ENCODE results near the gene PWWP2B. TPM values are rescaled to one million over a fixed set of nuclear protein-coding genes. Genes with fewer than 3 reads are reported as not detected.

Gene PWWP2B
- total RNA-seq (2014; rRNA removed; shearing (Covaris generic)): 18.6 and 21.8 TPM in 2 replicates
- 23.8 and 36.3 TPM in 2 replicates for polyA plus RNA-seq (2014; cell fraction: nucleus; rRNA removed)

DNA sequence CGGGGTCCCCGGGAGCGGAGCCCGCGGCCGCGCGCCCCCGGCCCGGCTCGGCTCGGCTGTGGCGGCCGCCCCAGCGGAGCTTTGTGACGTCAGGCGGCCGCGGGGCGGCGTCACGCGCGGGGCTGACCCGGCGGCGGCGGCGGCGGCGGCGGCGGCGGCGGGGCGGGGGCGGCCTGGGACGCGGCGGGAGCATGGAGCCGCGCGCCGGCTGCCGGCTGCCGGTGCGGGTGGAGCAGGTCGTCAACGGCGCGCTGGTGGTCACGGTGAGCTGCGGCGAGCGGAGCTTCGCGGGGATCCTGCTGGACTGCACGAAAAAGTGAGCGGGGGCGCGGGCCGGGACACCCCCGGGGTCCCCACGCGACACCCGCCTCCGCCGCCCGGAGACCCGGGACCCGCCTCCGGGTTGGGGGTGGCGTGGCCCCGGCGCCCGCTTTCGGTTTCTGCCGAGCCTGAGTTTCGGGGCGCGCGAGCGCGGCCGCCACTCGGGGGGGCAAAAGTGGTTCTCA is at the start of gene PWWP2B:
Gene PWWP2B, plus strand, starts transcription at position 165 of the 506 bp plus-strand sequence. Its CDS starts 27 bp downstream, at position 192.
- DNase-seq (ENCODE audit: extremely low read depth, low read depth): no peak

- DNase-seq (ENCODE audit: extremely low read depth, low read depth): no peak
Measured at GRCh38 chr10:132347211-132347930, 49.6 kb upstream of the PWWP2B start.

GRCh38 chr10:132347931-132348267 is 49.1 kb upstream of the PWWP2B start:
- DNase-seq (ENCODE audit: extremely low read depth, low read depth): no peak

DNA sequence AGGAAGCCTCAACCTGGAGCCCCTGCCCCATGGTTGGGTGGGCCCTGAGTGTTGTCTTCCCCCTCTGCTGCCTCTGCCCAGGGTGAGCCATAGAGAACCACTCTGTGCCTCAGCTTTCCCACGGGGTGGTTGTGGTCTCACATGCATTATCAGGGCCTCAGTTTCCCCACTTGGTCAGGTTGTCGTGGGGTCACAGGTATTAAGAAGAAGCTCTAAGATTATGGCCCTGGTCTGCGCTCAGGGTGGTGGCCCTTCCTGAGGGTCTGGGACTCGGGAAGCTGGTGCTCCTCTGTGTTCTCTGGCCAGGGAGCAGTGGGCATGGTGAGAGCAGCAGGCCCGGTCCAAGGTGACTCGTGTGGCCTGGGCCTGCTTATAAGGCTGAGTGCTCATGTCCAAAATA is 47.2 kb upstream of the PWWP2B start:
- no peak for DNase-seq (ENCODE audit: extremely low read depth, low read depth)

DNA sequence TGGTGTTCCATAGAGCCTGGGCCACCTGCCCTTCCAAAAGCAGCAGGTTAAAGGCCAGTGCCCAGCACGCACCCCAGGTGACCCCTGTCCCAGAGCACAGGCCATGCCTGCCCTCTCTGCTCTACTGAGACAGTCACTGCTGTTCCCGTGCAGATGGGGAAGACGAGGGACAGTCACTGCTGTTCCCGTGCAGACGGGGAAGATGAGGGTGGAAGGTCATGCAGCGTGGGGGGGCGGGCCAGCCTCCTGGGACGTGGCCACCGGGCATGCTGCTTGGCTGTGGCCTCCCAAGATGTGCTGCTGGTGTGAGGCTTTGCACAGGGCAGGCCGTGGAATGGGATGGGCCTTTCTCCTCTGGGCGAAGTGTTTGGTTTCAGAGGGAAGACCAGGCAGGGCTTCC is 46.6 kb upstream of the PWWP2B start:
- DNase-seq (ENCODE audit: extremely low read depth, low read depth): no peak

DNA sequence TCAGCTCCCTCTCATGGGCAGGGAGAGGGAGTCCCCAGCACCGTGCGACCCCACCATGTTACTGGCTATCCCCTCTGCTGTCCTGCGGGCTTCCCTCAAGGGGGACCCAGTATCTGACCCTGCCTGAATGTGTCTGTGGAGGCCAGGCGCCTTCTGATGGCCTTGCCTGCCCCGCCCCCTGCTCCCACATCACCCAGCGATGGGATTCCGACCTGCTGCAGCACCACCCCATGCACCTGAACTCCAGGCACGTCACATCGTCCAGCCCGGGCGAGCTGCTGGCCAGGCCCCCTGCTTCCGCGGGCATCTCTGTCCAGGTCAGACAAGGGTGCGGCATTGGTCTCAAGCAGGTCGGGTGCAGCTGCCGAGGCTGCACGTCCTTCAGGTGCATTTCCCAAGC is 46.1 kb upstream of the PWWP2B start:
- DNase-seq (ENCODE audit: extremely low read depth, low read depth): no peak

DNA sequence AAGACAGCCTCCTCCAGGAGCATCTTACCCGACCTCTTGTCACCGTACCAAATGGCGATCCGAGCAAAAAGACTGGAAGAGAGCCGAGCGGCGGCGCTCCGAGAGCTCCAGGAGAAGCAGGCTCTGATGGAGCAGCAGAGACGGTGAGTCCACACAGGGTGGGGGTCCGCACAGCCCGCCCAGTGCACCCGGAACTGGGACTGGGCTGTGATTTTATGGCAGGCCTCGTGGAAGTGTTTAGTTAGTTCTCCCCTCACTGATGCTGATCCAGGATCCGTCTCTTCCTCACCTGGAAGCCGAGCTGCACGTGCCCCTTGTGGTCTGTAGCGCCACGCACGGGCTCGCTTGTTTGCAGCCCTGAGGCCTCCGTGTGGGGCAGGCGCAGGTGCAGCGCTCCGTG is 45.4 kb upstream of the PWWP2B start:
- no peak for DNase-seq (ENCODE audit: extremely low read depth, low read depth)

DNA sequence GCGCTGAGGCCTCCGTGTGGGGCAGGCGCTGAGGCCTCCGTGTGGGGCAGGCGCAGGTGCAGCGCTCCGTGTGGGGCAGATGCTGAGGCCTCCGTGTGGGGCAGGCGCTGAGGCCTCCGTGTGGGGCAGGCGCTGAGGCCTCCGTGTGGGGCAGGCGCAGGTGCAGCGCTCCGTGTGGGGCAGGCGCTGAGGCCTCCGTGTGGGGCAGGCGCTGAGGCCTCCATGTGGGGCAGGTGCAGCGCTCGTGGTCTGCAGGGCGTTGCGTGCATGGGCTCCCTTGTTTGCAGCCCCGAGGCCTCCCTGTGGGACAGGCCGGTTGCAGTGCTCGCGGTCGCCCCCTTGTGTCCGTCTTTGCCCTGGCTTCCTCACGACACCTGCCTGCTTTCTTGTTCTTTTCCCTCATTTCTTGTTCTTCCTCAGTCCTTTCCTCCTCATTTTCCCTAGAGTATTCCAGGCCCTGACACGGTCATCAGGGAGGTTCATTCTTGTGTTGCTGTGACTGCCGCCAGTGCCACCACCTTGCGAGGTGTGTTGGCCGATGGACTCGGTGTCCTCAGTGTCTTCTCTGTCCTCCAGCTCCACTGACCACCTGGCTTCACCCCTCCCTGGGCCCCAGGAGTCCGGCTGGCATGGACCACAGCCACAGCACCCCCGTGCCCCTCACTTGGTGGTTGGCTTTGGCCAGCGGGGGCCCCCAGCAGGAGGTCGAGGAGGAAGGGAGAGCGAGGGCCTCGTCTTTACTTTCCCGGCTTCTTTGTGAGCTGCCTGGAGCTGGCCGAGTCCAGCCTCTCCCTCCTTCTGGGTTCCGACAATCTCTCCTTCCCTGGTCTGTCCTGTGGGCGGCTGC is 44.3 kb upstream of the PWWP2B start:
- DNase-seq (ENCODE audit: extremely low read depth, low read depth): peak; percentile 46

DNA sequence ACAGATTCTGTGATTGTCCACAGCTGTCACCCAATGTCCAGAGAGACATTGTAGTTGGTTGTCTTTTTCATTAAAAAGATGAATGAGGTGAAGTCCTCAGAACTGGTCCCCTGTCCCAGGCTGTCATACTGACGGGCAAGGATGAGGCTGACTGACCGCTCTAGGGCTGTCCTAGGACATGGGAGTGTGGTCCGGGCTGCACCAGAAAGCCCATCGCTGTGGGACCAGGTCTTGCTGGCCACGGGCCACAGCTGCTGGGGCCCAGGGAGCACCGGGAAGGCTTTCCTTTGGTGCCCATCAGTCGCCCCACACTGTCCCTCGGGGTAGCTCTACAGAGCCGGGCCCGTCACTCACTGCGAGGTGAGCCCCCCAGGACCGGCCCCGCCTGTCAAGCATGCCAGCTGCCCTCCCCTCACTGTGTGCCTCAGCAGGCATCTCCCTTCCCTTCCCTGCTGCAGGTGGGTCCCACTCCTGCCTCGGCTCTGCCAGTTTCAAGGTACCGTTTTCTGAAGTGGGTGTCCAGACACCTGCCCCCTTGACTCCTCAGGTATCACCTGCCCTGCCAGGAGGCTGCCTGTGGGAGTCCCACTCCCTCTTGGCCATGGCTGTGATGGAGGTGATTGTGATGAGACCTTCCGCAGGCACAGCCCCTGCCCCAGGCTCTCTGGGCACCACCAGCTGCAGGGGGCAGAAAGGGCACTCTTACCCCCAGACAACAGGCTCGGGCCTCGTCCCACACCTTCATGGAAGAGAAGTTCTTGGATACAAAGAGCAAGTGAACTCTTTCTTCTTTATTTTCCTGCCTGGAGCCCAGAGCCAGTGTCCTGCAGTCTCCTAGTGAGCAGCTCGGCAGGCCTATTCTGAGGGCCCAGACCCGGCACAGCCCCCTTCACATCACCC is 43.3 kb upstream of the PWWP2B start:
- DNase-seq (ENCODE audit: extremely low read depth, low read depth): no peak

DNA sequence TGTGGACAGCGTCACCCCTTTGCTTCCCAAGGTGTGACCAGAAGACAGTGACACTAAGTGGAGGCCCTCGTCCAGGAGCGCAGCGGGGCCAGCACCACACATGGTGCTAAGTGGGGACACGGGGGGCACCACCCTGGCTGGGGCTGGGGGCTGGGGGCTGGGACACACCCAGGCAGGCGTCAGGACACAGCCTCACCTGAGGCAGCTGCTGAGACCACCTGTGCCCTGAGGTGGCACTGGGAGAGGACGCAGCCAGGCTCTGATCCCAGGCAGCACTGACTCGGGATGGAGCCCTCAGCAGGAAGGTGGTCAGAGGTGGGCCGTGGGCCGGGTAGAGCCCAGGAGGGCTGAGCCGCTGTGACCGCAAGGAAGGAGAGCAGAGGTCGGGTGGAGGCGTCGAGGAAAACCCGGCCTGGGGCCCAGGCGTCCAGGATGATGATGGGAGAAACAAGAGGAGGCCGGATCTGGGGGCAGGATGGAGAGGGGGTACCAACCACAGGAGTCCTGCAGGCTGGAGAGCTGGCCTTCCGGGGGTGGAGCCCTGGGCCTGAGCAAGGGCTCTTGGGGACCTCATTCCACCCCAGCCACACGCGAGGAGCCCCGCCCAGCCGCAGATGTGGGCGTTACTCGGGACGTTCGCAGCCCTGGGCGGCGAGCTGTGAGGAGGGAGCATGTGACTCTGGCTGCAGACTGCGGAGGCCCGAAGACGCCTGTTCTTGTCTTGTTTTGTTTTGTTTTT is 42.5 kb upstream of the PWWP2B start:
- DNase-seq (ENCODE audit: extremely low read depth, low read depth): no peak

- no peak for DNase-seq (ENCODE audit: extremely low read depth, low read depth)
Measured at GRCh38 chr10:132355297-132355696, 41.7 kb upstream of the PWWP2B start.

DNA sequence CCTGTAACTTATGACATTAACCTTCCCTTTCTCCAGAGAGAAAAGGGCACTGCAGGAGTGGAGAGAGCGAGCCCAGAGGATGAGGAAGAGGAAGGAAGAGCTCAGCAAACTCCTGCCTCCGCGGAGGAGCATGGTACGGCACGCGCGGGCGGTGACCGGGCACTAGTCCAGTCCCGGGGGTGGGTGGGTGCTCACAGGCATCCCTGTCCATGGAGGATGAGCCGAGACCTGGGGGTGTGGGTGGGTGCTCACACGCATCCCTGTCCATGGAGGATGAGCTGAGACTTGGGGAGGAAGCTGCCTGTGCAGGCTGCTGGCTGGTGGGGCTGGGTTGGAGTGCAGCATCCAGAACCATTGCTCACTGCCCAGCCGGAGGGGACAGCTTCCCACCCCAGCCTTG is 41.2 kb upstream of the PWWP2B start:
- no peak for DNase-seq (ENCODE audit: extremely low read depth, low read depth)

GRCh38 chr10:132356621-132357195 is 40.3 kb upstream of the PWWP2B start:
- DNase-seq (ENCODE audit: extremely low read depth, low read depth): no peak

GRCh38 chr10:132357286-132358058 is 39.5 kb upstream of the PWWP2B start:
- DNase-seq (ENCODE audit: extremely low read depth, low read depth): no peak

GRCh38 chr10:132359305-132360040 is 37.5 kb upstream of the PWWP2B start:
- DNase-seq (ENCODE audit: extremely low read depth, low read depth): no peak

DNA sequence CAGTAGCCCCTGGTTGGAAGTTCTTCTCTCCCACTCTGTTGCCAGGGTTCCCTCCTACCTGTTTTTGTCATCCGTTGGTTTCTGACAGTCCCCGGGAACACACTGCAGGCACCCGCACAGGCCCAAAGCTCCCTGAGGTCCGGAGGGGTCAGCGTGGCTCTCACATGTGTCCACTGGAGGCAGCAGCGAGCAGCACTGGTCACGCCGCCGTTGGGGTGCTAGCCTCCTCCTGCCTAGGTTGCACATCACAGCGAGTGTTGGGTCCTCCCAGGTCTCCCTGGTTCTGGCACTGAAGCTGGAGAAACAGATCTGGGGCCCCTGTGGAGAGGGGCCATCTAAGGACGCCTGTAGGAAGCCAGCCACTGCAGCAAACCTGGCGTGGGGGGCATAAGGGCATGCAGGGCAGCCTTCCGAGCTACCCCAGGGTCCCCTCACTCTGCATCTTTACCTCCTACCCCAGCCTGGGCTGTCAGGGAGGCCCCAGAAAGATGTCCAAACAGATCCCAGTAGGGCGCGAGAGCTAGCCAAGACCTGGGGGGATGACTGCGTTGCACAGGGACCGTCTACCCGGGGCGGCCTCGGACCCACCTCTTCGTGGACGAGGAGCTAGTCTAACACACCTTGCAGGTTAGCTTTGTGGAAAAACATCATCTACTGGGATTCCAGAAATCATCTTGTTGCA is 36.1 kb upstream of the PWWP2B start:
- peak; percentile 36 for DNase-seq (ENCODE audit: extremely low read depth, low read depth)

DNA sequence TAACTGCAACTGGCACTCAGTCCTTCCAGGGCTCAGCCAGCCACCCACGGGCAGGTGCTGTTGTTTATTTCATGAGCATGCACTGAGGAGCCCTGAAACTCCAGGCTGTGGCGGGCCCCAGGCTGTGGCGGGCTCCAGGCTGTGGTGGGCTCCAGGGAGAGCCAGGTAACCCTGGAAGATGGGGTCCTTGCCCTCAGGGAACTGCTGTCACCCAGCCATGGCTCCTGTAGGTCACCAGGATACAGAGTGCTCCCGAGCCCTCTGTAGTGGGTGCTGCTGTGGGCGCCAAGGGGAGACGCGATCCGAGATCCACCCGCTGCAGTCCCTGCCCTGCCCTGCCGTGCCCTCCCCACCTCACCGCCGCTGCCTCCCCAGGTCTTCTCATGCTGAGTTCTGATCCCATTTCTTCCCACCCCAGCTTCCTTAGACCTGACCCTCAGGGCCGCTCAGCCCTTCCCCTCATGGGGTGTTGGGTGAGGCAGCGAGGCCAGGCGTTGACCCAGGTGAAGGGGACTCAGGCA is 35.4 kb upstream of the PWWP2B start:
- DNase-seq (ENCODE audit: extremely low read depth, low read depth): no peak
